KBM-7 (cell line): Measurements from ENCODE around the gene INTS3.

Source experiments
- DNase-seq: peaks from one replicate; pipeline ENCODE4 v3.0.0-alpha.2; 2015
- in situ Hi-C: fragments of 300-500 bp; cut with MboI; formaldehyde crosslinking; loops from 2 replicates; pipeline ENCODE4 v1.14.3; 2020; ENCODE audit warnings: low sequenced_read_pairs, low pct_unique_long_range_greater_than_20kb, mixed read lengths

INTS3 gene

GRCh38 chr1:153804112-153804511 is 76.3 kb downstream of the INTS3 start:
- no peak for DNase-seq
- in situ Hi-C loops, result loop anchor here (25.0 kb wide), 1 partner anchor 158 kb away; the partner anchor contains the start of genes CREB3L4, CRTC2 and SLC39A1

DNA sequence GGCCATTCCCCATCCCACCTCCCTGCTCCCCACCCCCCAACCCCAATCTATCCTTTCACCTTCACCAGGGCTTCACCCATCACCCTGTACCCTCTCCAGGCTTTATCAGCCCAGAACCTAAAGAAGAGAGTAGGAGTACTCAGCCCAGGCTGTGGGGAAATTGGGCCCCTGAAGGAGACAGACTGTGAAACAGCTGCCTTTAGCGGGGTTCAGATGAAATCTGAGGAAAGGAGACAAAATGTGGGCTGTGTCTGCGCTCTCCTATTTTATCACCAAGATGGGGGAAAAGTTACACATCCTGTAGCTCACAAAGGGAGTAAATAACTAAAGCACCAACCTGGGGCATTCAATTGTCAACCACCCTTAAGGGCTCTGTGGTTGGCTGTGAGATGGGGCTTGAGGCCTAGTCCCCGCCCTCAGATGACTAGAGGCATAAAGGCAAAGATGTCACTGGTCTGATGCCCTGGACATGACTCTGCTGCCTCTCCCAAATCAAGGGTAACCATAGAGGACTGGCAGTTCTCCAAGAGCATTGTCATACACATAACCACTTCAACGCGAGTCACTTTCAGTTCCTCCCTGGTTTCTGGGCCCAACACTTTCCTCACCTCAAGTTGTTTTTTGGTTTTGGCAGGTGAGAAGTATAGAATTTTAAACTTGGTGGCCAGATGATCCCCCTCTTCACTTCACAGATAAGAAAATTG is 77.3 kb downstream of the INTS3 start:
- DNase-seq, result peak; percentile 85
- in situ Hi-C loops, result loop anchor here (25.0 kb wide), 1 partner anchor 157 kb away; the partner anchor contains the start of genes CREB3L4, CRTC2 and SLC39A1

DNA sequence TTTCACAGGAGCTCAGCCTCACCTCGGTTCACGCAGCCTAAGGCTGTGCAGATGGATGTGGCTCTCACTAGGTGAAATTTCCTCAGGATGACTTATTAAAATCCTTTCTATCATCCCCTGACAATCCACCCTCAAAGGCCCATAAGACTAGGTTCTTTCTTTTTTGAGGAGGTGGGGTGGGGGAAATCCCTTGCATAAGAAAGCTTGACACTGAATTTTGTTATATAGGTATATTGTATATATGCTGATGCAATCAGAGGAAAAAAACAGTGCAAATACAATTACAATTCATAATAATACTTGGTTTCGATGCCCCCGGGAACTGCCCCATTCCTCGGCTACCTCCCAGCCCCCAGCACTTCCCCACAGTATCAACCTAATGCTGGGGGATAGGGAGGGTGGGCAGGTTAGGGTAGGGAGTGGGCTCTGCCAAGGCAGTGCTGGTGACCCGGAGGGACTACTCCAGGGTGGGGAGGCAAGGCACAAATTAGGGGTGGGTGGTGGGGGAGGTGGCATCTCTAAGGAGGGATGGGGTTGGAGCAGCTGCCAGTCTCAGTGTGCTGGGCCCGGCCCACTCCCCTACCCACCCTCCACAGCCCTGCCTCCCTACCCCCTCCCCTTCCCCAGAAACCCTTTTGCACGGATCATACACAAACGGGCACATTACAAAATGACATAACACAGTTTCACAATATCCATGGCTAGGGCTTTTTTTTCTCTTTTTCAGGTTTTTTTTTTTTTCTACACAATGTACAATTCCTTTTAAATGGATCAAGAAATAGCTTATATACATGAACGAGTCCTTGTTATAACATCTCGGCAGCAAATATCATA is 78.3 kb downstream of the INTS3 start:
- no peak for DNase-seq
- in situ Hi-C loops, result loop anchor here (25.0 kb wide), 1 partner anchor 156 kb away; the partner anchor contains the start of genes CREB3L4, CRTC2 and SLC39A1

DNA sequence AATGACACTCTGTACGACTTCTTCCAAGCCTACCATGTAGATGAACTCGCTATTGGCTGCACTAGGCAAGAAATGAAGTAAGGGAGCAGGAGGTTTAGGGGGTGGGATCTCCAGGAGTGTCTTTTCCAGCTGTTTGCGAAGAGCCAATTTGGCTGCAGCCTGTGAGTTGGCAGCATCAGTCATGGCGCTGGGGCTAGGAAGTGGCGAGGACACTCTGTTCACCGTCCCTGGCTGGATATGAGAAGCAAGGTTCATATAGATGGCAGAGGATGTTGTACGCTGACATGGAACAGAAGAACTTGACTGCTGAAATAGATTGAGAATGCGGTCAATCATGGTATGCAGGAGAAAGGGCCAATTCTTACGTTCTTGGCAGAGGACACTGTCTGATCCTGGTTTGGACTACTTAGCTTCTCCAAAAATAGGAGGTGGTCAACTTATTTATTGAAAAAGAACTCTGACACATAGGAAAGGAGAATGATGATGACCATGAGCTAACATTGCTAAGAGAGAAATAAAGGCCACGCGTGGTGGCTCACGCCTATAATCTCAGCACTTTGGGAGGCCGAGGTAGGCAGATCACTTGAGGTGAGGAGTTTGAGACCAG is 88.5 kb downstream of the INTS3 start:
- DNase-seq, result no peak
- in situ Hi-C loops, result loop anchor here (25.0 kb wide), 1 partner anchor 146 kb away; the partner anchor contains the start of genes CREB3L4, CRTC2 and SLC39A1

DNA sequence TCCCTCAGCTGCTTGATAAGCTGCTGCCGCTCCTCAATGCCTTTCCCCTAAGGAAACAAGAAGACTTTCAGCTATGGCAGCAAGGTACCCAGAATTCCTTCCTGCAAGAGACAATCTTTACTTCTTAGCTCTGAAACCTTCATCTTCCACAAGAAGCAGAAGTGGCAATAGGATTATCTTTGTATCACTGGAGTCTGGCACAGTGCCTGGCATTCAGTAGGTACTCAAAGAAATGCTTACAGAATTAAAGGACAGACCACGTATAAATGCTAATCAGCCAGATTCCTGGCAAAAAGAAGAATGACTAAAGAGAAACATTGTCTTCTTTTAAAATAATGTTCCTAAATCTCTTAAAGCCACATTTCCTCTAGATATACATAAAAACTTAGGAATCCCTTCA is 91.0 kb downstream of the INTS3 start:
- no peak for DNase-seq
- in situ Hi-C loops, result loop anchor here (25.0 kb wide), 1 partner anchor 143 kb away; the partner anchor contains the start of genes CREB3L4, CRTC2 and SLC39A1
